Body of pancreas (tissue), 4 donors: ENCODE measurements around the gene AGXT. TPM values are rescaled to one million over a fixed set of nuclear protein-coding genes. Genes with fewer than 3 reads are reported as not detected.
A peak's percentile ranks its signal among the peaks of the same experiment; 100 is the strongest.

Source experiments
- ATAC-seq: fragments of 150-250 bp; one replicate; pipeline ENCODE4 v1.9.1; 2016
- DNase-seq, 4 donors: peaks; one replicate each; pipeline ENCODE4 v3.0.0-alpha.2; 2019
- H3K27ac ChIP-seq, 4 donors: fragments of 200-600 bp; sonication (generic); 1 replicate in 3 of 4; 2 replicates in 1 of 4; pipeline versions ENCODE4 v1.5.1 to v1.6.1; 2016 to 2019; ENCODE audit warnings: mild to moderate bottlenecking in 1 of 4, mixed read lengths in 1 of 4, moderate library complexity in 1 of 4
- H3K27me3 ChIP-seq, 2 donors: fragments of 200-600 bp; sonication (generic); one replicate each; pipeline ENCODE4 v1.6.0; 2016; ENCODE audit warnings: mild to moderate bottlenecking in 1 of 2
- H3K36me3 ChIP-seq, 2 donors: fragments of 200-600 bp; sonication (generic); replicated peaks in 1 of 2; 2 replicates each; pipeline ENCODE4 v1.5.1; 2016; ENCODE audit warnings: low read depth in 2 of 2; ENCODE audit not compliant: insufficient read depth in 1 of 2
- H3K4me1 ChIP-seq: fragments of 200-600 bp; sonication (generic); one replicate; pipeline ENCODE4 v1.6.0; 2016
- H3K4me3 ChIP-seq, 2 donors: fragments of 200-600 bp; sonication (generic); 1 replicate in 1 of 2; 2 replicates in 1 of 2; pipeline ENCODE4 v1.5.1; 2016 to 2019
- H3K9me3 ChIP-seq, 3 donors: fragments of 200-600 bp; sonication (generic); 1 replicate in 2 of 3; 2 replicates in 1 of 3; pipeline ENCODE4 v1.5.1; 2016
- POLR2A ChIP-seq, 3 donors: fragments of 450-650 bp; IDR thresholded peaks; one replicate each; pipeline ENCODE4 v1.6.1; 2016; ENCODE audit warnings: antibody characterized with exemption in 3 of 3, mild to moderate bottlenecking in 2 of 3
- WGBS, 2 donors: methylation state at CpG; one replicate each; pipeline ENCODE4 v1.1.5; 2017; 5-methylcytosine and 5-hydroxymethylcytosine counted together
- intact Hi-C: fragments of 100-400 bp; cut with DNase I; formaldehyde crosslinking; loops from one replicate; pipeline ENCODE4 v1.15.1; 2023
- total RNA-seq, 2 donors: library from RNA; depleted of rRNA; stranded (reverse); fragments of >200 nt; gene quantifications; one replicate each; pipeline ENCODE4 v1.1.0, GENCODE V29; 2016
- TF ChIP-seq, protein P1 (sequence below), 7 experiments: fragments of 450-650 bp in 4 of 7; fragments of 200-600 bp in 3 of 7; sonication (generic) in 3 of 7; IDR thresholded peaks; one replicate each; pipeline ENCODE4 v1.5.1; 2016 to 2019; ENCODE audit warnings: antibody characterized with exemption in 7 of 7

The AGXT gene
- total RNA-seq, 2 donors from 2014 or later = 1.6 TPM; not detected in 1

GRCh38 chr2:240895656-240896388 is 27.2 kb downstream of the AGXT start, which contains the start of gene MAB21L4:
TSS of gene MAB21L4 (minus strand) at chr2:240896156. CDS start at chr2:240895997, 159 bp downstream.
- H3K27me3 ChIP-seq = no peaks in the 10 kb centered on the region
- peaks cover 15% of the 10 kb centered on the region for H3K4me1 ChIP-seq
- H3K4me3 ChIP-seq = no peak within 1 kb of the TSS
- H3K36me3 ChIP-seq = no peaks in the 10 kb centered on the region
- ATAC-seq = peak; percentile 6
- no peak within 1 kb of the TSS for H3K27ac ChIP-seq
- intact Hi-C loops = no loop called here
- 46 to 81% methylated on average over 3 to 24 of the region's 24 CpGs for WGBS, 2 donors
- TF ChIP-seq, protein P1, sequence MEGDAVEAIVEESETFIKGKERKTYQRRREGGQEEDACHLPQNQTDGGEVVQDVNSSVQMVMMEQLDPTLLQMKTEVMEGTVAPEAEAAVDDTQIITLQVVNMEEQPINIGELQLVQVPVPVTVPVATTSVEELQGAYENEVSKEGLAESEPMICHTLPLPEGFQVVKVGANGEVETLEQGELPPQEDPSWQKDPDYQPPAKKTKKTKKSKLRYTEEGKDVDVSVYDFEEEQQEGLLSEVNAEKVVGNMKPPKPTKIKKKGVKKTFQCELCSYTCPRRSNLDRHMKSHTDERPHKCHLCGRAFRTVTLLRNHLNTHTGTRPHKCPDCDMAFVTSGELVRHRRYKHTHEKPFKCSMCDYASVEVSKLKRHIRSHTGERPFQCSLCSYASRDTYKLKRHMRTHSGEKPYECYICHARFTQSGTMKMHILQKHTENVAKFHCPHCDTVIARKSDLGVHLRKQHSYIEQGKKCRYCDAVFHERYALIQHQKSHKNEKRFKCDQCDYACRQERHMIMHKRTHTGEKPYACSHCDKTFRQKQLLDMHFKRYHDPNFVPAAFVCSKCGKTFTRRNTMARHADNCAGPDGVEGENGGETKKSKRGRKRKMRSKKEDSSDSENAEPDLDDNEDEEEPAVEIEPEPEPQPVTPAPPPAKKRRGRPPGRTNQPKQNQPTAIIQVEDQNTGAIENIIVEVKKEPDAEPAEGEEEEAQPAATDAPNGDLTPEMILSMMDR (IDR thresholded peaks at IDR 0.05) = no peak
- TF ChIP-seq POLR2A (IDR thresholded peaks at IDR 0.05) = no peak
- DNase-seq = no peak
- H3K9me3 ChIP-seq = no peaks in the 10 kb centered on the region

- DNase-seq = no peak
- no peak overlapping the region for H3K27ac ChIP-seq
- ATAC-seq = no peak
- no peaks in the 10 kb centered on the region for H3K27me3 ChIP-seq
- no peak overlapping the region for H3K4me3 ChIP-seq
- no peaks in the 10 kb centered on the region for H3K36me3 ChIP-seq
- no peaks in the 10 kb centered on the region for H3K9me3 ChIP-seq
- peaks cover 15% of the 10 kb centered on the region for H3K4me1 ChIP-seq
- TF ChIP-seq, protein P1 (IDR thresholded peaks at IDR 0.05) = no peak
- no peak for TF ChIP-seq POLR2A (IDR thresholded peaks at IDR 0.05)
- intact Hi-C loops = no loop called here
- 29% methylated on average over 7 of the region's 7 CpGs; no CpG with 5 or more reads in 1 of the 2 donors for WGBS, 2 donors
Observed at GRCh38 chr2:240896394-240896793, 27.8 kb downstream of the AGXT start.

GRCh38 chr2:240896871-240897692 is 28.5 kb downstream of the AGXT start:
- peaks cover 15% of the 10 kb centered on the region for H3K4me1 ChIP-seq
- TF ChIP-seq, protein P1 (IDR thresholded peaks at IDR 0.05) = no peak
- no peak for TF ChIP-seq POLR2A (IDR thresholded peaks at IDR 0.05)
- peak; percentile 16 for ATAC-seq
- WGBS, 2 donors = 60 to 87% methylated on average over 5 to 21 of the region's 23 CpGs
- H3K9me3 ChIP-seq = no peaks in the 10 kb centered on the region
- no peaks in the 10 kb centered on the region for H3K27me3 ChIP-seq
- no peaks in the 10 kb centered on the region for H3K36me3 ChIP-seq
- intact Hi-C loops = no loop called here
- no peak overlapping the region for H3K27ac ChIP-seq
- no peak overlapping the region for H3K4me3 ChIP-seq
- peak in 3 of 4 donors; percentile 35 to 78 (median 59) for DNase-seq

GRCh38 chr2:240898108-240898730 is 29.6 kb downstream of the AGXT start:
- no peak for DNase-seq
- TF ChIP-seq, protein P1 (IDR thresholded peaks at IDR 0.05) = no peak
- no peak for TF ChIP-seq POLR2A (IDR thresholded peaks at IDR 0.05)
- WGBS, 2 donors = 72 to 82% methylated on average over 6 to 17 of the region's 17 CpGs
- Histone ChIP-seq H3K4me3 (no peak overlapping the region), H3K27ac (peak overlapping the region in 1 of 4 donors; percentile 24), H3K27me3 (no peaks in the 10 kb centered on the region), H3K9me3 (no peaks in the 10 kb centered on the region), H3K36me3 (no peaks in the 10 kb centered on the region), H3K4me1 (peaks cover 15% of the 10 kb centered on the region)
- intact Hi-C loops = no loop called here
- no peak for ATAC-seq
